HG03565 (cell line): Measurements from ENCODE around the gene GPR153.

Source experiments
- ATAC-seq: cut with Tn5 transposase; IDR thresholded peaks from one replicate; pipeline ENCODE4 v1.9.1; 2021; ENCODE audit warnings: mild to moderate bottlenecking, moderate library complexity; ENCODE audit not compliant: unreplicated experiment

Gene GPR153

DNA sequence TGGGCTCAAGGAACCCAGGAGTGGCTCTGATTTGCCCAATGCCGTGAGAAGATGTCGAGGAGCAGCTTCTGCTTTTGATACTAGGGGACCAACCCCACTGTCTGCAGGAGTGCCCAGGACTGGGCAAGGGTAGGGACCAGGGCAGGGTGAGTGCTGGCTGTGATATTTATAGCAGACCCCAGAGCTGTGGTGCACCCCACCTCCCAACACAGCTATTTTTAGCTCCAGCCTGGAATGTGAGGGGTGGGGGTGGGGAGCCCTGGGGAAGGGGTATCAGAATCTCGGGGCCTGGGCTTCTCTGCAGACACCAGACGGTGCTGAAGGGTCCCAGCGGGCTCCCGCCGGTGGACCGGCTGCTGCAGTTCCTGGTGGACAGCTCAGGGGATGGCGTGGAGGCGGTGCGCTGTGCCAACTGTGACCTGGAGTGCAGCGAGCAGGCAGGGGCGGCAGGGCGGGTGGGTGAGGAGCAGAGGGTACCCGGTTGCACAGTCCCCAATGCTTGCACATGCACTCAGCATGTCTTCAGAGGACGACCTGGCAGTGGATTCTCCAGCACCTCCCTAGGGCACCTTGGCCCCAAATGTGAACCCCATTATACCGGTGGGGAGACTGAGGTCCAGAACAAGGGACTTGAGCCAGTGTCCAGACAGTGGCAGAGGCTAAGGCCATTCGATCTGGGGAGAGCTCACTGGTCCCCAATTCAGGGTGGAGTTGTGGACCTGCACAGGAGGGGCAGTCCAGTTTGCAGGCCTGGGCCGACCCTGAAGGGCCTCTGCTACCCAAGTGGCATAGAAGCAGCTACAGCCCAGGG, 53.6 kb downstream of the GPR153 start:
- ATAC-seq: no peak

DNA sequence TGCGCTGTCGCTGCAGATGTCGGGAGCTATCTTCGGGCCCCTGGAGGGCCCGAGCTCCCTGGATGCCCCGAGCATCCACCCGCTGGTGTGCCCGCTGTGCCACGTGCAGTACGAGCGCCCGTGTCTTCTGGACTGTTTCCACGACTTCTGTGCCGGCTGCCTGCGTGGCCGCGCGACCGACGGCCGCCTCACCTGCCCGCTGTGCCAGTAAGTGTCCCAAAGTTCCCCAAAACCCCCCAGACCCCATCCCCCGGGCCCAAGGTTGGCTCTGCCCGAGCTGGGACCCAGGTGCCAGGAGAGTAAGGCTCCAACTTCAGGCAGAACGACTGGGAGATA, 54.4 kb downstream of the GPR153 start:
- ATAC-seq: no peak

DNA sequence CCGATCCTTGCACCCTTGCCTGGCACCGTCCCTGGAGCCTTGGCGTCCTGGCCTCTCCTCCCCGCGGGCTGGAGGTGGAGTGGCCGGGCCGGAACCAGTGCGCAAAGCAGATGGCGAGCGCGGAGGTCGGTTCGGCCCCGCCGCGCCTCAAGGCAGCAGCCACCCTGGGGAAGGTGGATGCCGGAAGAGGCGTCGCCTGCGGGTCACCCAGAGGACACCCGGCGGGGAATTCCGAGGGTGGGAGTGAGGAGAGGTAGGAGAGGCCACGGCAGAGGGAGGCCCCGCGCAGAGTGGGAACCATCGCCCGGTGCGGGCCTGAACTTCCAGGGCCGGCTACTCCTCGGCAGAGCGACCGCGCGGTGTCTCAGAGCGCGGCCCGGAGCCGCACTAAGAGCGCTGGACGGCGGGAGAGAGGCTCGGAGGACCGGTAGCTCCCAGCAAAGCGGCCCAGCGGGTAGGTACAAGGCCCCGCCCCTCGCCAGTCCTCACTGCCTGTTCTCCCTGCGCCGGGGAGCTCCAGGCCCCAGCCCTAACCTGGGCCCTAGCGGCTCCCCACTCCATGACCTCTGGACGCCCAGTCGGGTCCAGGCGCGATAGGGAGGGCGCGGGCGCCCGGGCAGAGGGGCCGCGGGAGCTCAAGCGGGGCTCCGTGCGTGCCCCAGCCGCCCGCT, 54.9 kb downstream of the GPR153 start, which contains the start of gene RNF207:
RNF207 (plus strand) TSS at position 271 of the 671 bp plus-strand sequence. CDS start 417 bp downstream, outside the sequence.
- ATAC-seq: peak; percentile 36

DNA sequence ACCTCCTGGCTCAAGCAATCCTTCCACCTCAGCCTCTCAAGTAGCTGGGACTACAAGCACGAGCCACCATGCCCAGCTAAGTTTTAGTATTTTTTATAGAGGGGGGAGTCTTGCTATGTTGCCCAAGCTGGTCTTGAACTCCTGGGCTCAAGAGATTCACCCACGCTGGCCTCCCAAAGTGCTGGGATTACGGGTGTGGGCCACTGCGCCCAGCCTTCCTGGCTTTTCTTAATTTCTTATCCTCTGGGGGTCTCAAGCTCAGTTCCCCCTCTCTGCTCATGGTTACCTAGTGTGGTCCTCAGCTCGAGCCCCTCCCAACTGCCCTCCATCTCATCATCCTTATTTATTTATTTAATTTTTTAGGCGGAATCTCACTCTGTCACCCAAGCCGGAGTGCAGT, 58.6 kb downstream of the GPR153 start:
- no peak for ATAC-seq

DNA sequence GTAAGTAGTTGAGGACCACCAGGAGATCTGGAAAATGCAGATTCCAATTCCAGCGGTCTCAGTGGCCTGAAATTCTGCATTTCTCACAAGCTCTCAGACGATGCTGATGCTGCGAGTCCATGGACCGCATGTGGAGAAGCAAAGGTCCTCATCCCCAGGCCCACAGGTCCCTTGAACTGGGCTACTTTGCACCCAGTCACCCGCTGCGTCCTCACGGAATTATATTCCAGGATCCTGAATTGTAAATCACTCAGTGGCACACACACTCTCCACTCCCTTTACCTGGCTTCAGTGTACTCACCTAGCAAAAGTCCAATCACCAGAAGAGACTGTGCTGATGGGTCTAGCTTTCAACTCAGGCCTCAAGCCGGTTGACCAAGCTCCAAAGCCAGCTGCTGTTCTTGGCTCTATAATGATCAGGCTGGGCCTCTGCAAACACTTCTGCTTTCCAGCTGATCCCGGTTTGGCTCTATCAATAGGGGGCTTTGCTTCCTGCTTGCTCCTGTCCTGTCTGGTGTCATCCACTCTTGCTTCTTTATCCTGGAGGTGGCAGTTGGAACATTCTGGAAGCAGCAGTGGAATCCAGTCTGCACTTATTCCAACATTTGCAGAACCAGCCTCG, 60.6 kb downstream of the GPR153 start:
- ATAC-seq: no peak

DNA sequence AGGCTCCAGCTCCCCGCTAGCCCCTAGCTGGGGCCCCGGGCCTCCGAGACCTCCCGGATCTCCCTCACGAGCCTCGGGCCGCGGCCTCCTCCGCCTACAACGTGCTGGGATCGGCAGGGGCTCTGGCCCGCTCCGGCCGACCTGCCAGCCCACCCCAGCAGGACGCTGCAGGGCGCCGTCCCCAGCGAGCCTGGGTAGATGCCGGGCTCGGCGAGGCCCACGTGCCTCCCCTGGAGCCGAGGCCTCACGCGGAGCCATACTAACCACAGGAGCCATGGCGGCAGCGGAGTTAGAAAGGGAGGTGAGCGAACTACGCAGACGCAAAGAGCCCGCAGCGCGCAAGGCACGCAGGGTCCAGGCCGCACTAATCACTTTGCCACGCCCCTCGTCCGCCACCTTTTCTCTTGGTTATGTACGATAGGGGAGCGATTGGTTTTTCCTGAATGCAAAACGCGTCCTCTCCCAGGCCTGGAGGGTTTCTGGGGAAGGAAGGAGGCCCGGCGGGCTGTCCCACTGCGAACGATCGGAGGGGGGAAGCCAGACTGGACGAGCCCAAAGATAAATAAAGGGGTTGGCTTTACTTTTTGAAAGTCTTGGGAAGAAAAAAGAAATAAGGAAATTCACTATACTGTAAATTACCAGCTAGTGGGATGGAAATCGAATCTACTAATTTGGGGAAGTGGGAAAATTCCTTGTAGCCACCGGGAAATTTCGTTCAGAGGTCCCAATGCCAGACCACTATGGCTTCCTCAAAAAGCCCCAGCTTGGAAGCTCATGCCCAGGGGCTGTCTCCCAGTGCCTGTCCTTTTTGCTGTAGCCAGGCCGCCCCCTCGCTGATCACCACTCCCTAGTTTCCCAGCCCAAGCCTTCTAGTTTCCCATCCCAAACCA, 61.4 kb downstream of the GPR153 start, which contains the start of gene RPL22:
RPL22 (minus strand) TSS at position 298 of the 890 bp plus-strand sequence; CDS start at position 276, 22 bp downstream.
- peak; percentile 87 for ATAC-seq

DNA sequence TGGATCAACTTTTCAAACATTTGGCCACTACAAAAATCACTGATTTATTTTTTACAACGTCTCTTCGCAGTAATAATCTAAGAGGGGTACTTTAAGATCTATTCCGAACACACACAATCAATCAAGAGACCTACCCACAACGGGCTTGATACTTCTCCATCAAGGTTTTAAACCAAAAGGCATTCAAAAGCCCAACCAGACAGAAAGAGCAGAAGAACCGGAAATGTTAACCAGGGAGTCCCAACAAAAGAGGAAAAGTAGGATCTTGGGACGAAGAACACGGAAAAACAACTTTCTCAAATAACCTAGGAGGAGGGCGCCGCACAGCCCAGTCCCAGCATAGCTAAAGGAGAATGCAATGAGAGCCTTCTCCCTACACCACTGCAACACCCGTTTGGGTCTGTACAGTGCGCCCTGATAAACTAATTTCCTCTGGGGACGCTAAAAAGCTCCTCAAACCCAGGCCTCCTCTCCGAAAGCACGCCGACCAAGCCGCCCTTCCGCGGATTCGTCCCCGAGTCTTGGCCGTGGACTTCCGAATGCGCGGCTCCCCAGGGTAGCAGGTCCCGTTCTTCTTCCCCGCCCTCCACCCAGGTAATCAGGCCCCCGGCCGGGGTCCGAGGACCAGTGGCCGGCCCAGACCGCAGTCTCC, 62.1 kb downstream of the GPR153 start:
- ATAC-seq: peak; percentile 3

DNA sequence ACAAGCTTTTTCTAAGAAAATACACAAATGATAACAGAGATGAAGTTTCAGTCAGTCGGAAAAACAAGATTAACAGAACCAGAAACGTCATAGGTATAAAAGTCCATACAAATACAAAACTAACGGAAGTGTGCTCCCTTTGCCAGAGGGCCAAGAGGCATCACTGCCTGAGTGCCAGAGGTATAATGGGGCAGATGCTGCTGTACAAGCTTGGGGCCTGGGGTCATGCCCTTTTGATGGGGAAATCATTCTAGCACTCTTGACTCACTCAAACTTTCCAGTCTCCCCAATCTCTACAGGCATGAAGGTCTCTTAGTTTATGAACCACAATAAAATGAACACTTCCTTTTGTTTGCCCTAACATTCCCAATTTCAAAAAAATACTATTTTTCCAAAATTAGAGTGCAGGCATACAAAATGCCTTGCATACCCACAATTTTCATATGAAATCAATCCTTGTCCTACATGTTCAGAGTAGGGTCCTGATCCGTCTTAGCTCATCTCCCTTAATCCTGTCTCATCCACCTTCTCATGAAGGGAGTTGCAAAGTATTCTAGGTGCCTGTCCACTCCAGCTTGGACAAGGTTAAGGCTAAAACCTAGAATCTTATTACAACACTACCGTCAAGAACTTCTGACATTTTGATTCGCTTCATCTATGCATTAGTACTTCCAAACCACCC, 63.0 kb downstream of the GPR153 start:
- ATAC-seq: no peak
